GM19463 (cell line): ENCODE results near the gene TARBP1.
A peak's percentile ranks its signal among the peaks of the same experiment; 100 is the strongest.
"Not testable (repeated sequence)": the region's sequence is repeated elsewhere in the genome, so short reads cannot be mapped to it uniquely, and the experiment has no call there.

Experiments used
- ATAC-seq: cut with Tn5 transposase; IDR thresholded peaks from one replicate; pipeline ENCODE4 v1.9.1; 2021; ENCODE audit warnings: mild to moderate bottlenecking, moderate library complexity; ENCODE audit not compliant: unreplicated experiment

The TARBP1 gene

DNA sequence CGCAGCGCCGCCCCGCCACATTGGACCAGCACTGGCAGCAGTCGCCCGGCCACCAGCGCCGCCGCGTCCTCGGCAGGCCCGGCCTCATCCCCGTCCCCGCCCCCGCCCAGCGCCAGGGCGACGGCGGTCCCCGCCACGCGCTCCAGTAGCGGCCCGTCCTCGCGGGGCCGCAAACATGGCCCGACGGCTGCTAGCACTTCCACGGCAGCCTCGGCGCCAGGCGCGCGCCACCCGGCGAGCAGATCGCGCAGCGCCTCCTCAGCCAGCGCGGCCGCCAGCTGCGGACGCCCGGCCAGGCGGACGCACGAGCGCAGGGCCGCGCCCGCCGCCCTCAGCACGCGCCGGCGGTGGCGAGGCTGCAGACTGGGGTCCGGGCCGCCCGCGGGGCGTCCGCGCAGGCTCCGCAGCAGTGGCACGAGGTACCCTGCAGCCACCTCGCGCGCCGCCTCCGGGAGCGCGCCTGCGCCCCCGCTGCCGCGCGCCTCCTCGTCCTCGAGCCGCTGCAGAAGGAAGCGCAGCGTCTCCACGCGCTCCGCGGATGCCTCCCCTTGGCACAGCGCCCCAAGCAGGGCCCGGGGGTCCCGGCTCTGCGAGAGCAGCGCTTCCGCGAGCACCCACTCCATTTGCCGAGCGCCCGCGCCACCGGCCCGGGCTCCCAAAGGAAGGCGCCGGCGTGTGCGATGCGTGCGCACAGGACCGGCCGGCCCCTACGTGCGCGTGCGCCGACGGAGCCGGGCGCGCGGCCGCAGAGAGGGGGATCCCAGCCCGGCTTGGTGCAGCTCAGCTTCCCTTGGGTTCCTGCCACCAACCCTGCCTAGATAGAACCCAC, at the start of gene TARBP1:
Gene TARBP1, minus strand, starts transcription at position 699 of the 829 bp plus-strand sequence. Its CDS starts 76 bp downstream, at position 623.
- peak; percentile 66 for ATAC-seq

- ATAC-seq, result no peak
Measured at GRCh38 chr1:234528074-234528865, 49.3 kb upstream of the TARBP1 start.

- ATAC-seq, result no peak
Measured at GRCh38 chr1:234527346-234527745, 48.4 kb upstream of the TARBP1 start.

DNA sequence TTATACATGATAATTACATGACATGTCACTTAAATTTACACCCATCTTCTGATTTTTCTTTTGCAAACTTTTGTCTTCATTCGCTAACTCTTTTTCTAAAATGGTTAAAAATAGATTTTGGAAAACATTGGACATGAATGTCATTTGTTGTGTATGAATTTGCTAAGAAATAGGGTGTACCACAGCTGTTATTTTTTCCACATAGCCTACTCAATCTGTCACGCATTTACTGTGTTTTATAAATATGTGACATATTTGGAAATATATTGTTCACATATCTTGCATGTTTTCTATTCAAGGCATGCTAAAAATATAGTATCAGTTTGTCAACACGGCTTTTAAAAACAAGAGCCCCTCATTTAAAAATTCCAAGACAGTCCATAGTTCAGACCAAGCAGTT, 47.9 kb upstream of the TARBP1 start:
- no peak for ATAC-seq

DNA sequence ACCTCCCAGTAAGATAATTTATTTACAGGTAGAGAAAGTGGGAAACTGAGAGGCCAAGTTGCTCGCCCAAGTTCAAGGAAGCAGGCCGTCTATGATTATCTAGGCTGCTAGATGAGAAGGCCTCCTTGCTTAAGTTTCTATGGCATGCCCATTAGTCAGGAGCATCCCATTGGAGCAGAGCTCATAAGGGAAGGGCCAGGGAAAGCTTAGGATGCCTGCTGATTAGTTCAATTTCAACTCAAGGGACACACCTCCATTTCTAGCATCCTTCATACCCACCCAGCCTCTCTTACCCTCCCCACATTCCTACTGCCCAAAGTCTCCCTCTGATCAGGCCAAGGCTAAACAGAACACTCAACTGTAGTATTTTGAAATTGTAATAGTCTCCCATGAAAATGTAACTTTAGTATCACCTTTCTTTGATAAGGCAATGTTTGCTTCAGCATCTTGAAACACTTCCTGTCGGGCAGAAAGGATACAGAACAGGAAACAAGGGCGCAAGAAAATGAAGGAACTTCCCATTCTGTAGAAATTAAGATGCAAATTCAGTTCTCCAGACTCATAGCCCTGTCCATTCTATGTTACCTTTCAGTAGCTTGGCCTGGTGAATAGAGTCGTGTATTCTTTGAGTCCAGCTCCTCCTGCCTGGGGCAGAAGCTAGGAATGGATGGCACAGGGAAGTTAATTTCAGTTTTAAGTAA, 46.3 kb upstream of the TARBP1 start:
- ATAC-seq, result no peak

DNA sequence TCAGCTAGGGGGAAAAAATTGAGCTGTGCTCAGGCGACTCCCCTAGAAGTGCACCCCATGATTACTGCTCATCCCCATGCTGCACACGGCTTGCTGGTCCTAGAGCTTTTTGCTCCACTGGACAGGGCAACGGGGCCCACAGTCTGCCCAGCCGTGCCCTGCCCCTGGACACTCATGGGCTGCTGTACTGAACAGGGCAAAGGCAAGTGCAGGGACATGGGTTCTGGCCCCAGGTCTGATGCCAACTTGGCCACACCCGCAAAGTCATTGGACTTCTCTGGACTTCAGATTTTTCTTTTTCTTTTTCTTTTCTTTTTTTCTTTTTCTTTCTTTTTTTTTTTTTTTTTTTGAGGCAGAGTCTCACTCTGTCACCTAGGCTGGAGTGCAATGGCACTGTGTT, 42.9 kb upstream of the TARBP1 start:
- no peak for ATAC-seq

- no peak for ATAC-seq
Measured at GRCh38 chr1:234520908-234521817, 42.2 kb upstream of the TARBP1 start.

- ATAC-seq, result no peak
Measured at GRCh38 chr1:234519506-234519905, 40.5 kb upstream of the TARBP1 start.

GRCh38 chr1:234518876-234519275, 39.9 kb upstream of the TARBP1 start:
- ATAC-seq, result no peak

DNA sequence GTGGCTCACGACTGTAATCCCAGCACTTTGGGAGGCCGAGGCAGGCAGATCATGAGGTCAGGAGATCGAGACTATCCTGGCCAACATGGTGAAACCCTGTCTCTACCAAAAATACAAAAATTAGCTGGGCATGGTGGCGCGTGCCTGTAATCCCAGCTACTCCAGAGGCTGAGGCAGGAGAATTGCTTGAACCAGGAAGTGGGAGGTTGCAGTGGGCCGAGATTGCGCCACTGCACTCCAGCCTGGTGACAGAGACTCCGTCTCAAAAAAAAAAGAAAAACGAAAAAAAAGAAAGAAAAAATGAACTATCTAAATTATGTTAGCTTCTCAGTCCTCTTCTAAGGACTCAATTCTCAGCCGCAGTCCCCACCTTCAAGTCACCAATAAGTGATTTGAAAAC, 39.1 kb upstream of the TARBP1 start:
- not testable (repeated sequence) for ATAC-seq

DNA sequence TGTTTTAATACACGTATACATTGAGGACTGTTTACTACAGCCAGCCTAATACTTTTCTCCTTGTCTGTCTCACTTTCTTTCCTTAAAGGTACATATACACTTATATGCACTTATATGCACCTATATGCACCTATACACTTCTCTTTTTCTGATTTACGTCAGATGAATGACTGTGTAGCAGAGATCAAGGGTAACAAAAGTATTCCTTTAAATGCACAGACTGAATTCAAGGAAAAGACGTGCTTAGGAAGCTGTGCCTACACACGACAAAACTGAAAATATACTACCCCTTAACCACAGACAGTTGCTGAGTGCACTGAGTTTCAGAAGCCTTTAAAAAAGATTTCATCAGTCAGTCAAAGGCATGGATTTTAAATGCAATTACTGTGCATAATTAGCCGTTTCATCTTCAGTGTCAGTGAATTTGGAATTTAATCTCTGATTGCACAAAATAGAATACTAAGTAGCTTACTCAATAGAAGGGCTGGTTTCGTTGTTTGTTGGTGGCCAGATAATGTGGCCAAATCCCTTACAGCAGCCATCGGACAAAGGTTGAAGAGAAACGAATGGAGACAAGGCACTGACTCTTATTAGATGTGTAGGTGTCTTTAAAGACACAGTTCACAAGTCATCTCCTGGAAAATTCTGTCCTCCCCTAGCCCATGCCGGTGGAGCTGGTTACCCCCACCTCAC, 38.3 kb upstream of the TARBP1 start:
- ATAC-seq, result no peak

GRCh38 chr1:234515821-234516241, 36.9 kb upstream of the TARBP1 start:
- ATAC-seq, result no peak

GRCh38 chr1:234515411-234515810, 36.4 kb upstream of the TARBP1 start:
- no peak for ATAC-seq

DNA sequence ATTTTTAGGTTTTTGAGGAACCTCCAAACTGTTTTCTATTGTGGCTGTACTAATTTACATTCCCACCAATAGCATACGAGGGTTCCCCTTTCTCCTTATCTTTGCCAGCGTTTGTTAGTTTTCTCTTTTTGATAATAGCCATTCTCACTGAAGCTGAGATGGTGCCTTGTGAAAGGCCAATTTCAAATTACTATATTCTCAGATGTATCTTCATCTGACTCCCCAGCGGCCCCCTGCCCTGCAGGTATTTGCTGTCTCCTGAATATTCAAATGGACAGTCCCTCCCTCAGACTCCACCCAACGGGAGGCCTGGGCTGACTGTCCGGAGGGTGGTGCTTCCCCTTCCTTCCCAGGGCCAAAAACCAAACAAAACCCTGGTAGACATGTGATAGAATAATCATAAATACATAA, 33.5 kb upstream of the TARBP1 start:
- ATAC-seq, result no peak

- no peak for ATAC-seq
Measured at GRCh38 chr1:234509457-234510328, 30.7 kb upstream of the TARBP1 start.

- ATAC-seq, result no peak
Measured at GRCh38 chr1:234507626-234508387, 28.8 kb upstream of the TARBP1 start.

- no peak for ATAC-seq
Measured at GRCh38 chr1:234507089-234507488, 28.1 kb upstream of the TARBP1 start.

- no peak for ATAC-seq
Measured at GRCh38 chr1:234505769-234506102, 26.8 kb upstream of the TARBP1 start.
